OCI-LY3 (cell line): ENCODE results near the gene NOS1AP.

Experiments
- H2AFZ ChIP-seq: fragments of 200-600, 300-600 bp; shearing (Covaris generic); 2 replicates; pipeline ENCODE4 v1.6.0; 2014; ENCODE audit warnings: antibody characterized with exemption, low read depth, low read length
- H3K27ac ChIP-seq: fragments of 200-600, 300-600 bp; sonication (generic); 2 replicates; pipeline ENCODE4 v1.5.1; 2014; ENCODE audit warnings: mild to moderate bottlenecking, low read length, moderate library complexity, mixed read lengths
- H3K27me3 ChIP-seq: fragments of 200-600, 300-600 bp; sonication (generic); 2 replicates; pipeline ENCODE4 v1.6.1; 2014; ENCODE audit warnings: low read depth, low read length, mixed read lengths
- H3K36me3 ChIP-seq: fragments of 200-600, 300-600 bp; sonication (generic); replicated peaks from 2 replicates; pipeline ENCODE3; 2014; ENCODE audit warnings: low read depth, low read length, mixed read lengths
- H3K4me1 ChIP-seq: fragments of 300-600, 200-600 bp; sonication (generic); 2 replicates; pipeline ENCODE4 v1.6.1; 2014; ENCODE audit warnings: low read length, mixed read lengths
- H3K4me2 ChIP-seq: fragments of 200-600, 300-600 bp; sonication (generic); 2 replicates; pipeline ENCODE4 v1.6.1; 2014; ENCODE audit warnings: low read length, mixed read lengths
- H3K4me3 ChIP-seq: fragments of 300-600, 200-600 bp; sonication (generic); 2 replicates; pipeline ENCODE4 v1.5.1; 2014; ENCODE audit warnings: antibody characterized with exemption, mild to moderate bottlenecking, low read length, moderate library complexity
- H3K79me2 ChIP-seq: fragments of 300-600, 200-600 bp; shearing (Covaris generic); 2 replicates; pipeline ENCODE4 v1.6.1; 2014; ENCODE audit warnings: mild to moderate bottlenecking, low read length, mixed read lengths
- H3K9ac ChIP-seq: fragments of 300-600, 200-600 bp; shearing (Covaris generic); 2 replicates; pipeline ENCODE4 v1.6.0; 2014; ENCODE audit warnings: mild to moderate bottlenecking, low read length, moderate library complexity
- H3K9me3 ChIP-seq: fragments of 200-600, 300-600 bp; shearing (Covaris generic); 2 replicates; pipeline ENCODE4 v1.6.1; 2014; ENCODE audit warnings: low read length, mixed read lengths; ENCODE audit not compliant: insufficient read depth
- H4K20me1 ChIP-seq: fragments of 200-600, 300-600 bp; sonication (generic); 2 replicates; pipeline ENCODE4 v1.6.1; 2016; ENCODE audit warnings: low read length, mixed read lengths; ENCODE audit not compliant: insufficient read depth
- CTCF ChIP-seq: fragments of 200-600, 300-600 bp; sonication (generic); IDR thresholded peaks from 2 replicates; pipeline ENCODE4 v1.5.1; 2014; ENCODE audit warnings: antibody characterized with exemption, low read length, low read depth
- EZH2phosphoT487 ChIP-seq: fragments of 200-600 bp; shearing (Covaris generic); IDR thresholded peaks from 2 replicates; pipeline ENCODE4 v1.6.1; 2018; ENCODE audit warnings: antibody characterized with exemption, mixed run types, low read depth

Gene NOS1AP

GRCh38 chr1:162381941-162382750, 312.7 kb downstream of the NOS1AP start:
- H3K4me2 ChIP-seq, result no peak overlapping the region
- no peak overlapping the region for H3K27ac ChIP-seq
- H3K79me2 ChIP-seq, result no peaks in the 10 kb centered on the region
- H3K4me3 ChIP-seq, result no peak overlapping the region
- peaks cover 45% of the 10 kb centered on the region for H3K27me3 ChIP-seq
- H2AFZ ChIP-seq, result no peak overlapping the region
- no peaks in the 10 kb centered on the region for H3K36me3 ChIP-seq
- no peaks in the 10 kb centered on the region for H3K4me1 ChIP-seq
- H3K9me3 ChIP-seq, result no peaks in the 10 kb centered on the region
- no peak overlapping the region for H3K9ac ChIP-seq
- no peaks in the 10 kb centered on the region for H4K20me1 ChIP-seq
- TF ChIP-seq EZH2phosphoT487, result no peak
- TF ChIP-seq CTCF, result no peak

GRCh38 chr1:162383091-162383490, 313.6 kb downstream of the NOS1AP start:
- Histone ChIP-seq H3K9me3 (no peaks in the 10 kb centered on the region), H2AFZ (no peak overlapping the region), H3K27ac (no peak overlapping the region), H3K9ac (no peak overlapping the region), H3K79me2 (no peaks in the 10 kb centered on the region), H3K4me1 (no peaks in the 10 kb centered on the region), H3K36me3 (no peaks in the 10 kb centered on the region), H3K4me2 (no peak overlapping the region), H3K4me3 (no peak overlapping the region), H4K20me1 (no peaks in the 10 kb centered on the region), H3K27me3 (peaks cover 44% of the 10 kb centered on the region)
- no peak for TF ChIP-seq EZH2phosphoT487
- no peak for TF ChIP-seq CTCF

GRCh38 chr1:162383516-162383915, 314.0 kb downstream of the NOS1AP start:
- Histone ChIP-seq H3K9ac (no peak overlapping the region), H3K4me1 (no peaks in the 10 kb centered on the region), H3K27ac (no peak overlapping the region), H3K79me2 (no peaks in the 10 kb centered on the region), H3K9me3 (no peaks in the 10 kb centered on the region), H3K36me3 (no peaks in the 10 kb centered on the region), H3K4me3 (no peak overlapping the region), H2AFZ (no peak overlapping the region), H4K20me1 (no peaks in the 10 kb centered on the region), H3K27me3 (peaks cover 44% of the 10 kb centered on the region), H3K4me2 (no peak overlapping the region)
- TF ChIP-seq CTCF (no peak), EZH2phosphoT487 (no peak)

- Histone ChIP-seq H3K36me3 (no peaks in the 10 kb centered on the region), H3K79me2 (no peaks in the 10 kb centered on the region), H3K4me2 (no peak overlapping the region), H4K20me1 (no peaks in the 10 kb centered on the region), H3K27me3 (peaks cover 45% of the 10 kb centered on the region), H3K9ac (no peak overlapping the region), H3K4me1 (peaks cover 1% of the 10 kb centered on the region), H2AFZ (no peak overlapping the region), H3K9me3 (no peaks in the 10 kb centered on the region), H3K27ac (no peak overlapping the region), H3K4me3 (no peak overlapping the region)
- TF ChIP-seq CTCF (no peak), EZH2phosphoT487 (no peak)
These were observed 314.6 kb downstream of the NOS1AP start for GRCh38 chr1:162384116-162384515.
